Stimulated activated CD4-positive, alpha-beta T cell treated with anti-CD3 and anti-CD28 coated beads, Interleukin-15, amount 100 ng/mL, for 48 hours (primary cell): ENCODE measurements around the gene SEZ6.

ENCODE experiments used
- DNase-seq, 2 donors: peaks; one replicate each; pipeline ENCODE4 v3.0.0-alpha.2; 2020; ENCODE audit warnings: low read depth in 2 of 2

Gene SEZ6

DNA sequence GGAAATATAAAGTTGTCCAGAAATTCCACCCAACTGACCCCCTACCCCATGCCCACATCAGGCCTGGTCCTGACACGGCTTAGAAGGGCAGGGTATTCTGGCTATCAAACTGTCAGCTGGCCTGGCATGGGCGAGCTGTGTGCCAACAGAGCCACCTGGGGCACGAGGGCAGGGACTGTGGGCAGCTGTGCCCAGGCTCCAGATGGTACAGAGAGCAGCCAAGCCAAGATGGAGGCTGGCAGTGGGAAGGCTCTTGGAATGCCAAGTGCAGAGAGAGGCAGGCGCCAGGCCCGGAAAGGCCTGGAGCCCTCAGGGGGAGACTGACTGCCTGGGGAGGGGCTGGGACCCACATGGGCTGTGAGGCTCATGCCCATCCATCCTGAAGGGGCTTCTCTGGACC is 30.2 kb downstream of the SEZ6 start:
- no peak for DNase-seq

GRCh38 chr17:28975031-28975430 is 30.8 kb downstream of the SEZ6 start:
- DNase-seq, result no peak

DNA sequence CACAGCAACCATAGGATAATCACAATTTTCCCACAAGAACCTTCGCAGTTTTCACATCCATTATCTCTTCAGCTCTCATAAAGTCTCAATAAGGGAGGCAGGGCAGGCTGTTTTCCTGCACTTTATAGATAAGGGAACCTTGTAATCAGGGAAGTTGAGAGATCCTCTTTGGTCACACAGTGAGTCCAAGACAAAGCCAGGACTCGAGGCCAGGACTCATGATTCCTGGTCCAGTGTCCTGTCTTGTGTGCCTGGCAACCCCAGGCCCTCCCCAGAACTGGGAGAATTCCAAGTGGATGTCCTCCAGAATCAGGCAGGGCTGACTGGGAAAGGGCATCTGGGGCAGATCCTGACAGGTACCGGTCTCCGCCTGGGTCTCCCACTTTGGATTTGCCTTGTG is 31.4 kb downstream of the SEZ6 start:
- DNase-seq, result no peak

DNA sequence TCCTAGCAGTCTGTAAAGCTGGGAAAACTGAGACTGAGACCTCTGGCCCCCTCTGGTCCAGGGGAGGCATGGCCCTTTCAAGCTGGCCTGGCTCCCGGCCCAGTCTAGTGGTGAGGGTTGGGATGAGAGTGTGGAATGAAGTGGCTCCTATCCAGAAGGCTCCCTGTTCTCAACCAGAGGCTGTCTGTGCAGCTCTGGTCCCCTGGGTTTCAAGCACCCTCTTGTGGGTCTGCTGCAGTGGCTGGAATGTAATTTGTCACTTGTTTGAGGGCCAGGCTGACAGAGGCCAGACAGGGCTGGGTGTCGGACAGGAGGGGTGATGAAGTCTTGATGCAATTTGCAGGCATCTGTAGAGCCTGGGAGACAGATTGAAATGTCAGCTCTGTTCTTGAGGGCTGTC is 32.4 kb downstream of the SEZ6 start:
- no peak for DNase-seq

DNA sequence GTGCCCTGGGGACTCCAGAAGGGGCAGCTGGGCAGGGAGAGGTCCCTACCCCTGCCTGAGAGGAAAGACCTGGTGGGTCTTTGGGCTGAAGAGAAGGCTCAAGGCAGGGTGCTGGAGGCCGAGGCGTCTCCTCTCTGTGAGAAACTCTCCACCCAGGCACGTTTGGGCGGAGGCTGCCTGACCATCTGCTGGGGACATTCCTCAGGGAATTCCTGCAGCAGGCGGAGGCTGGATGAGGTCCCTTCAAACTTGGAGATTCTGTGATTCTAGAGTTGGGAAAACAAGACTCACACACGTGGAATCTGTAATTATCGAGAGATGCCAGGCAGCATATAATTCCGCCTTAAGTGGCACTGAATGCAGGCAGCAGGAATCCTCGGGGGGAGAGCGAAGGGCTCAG is 33.4 kb downstream of the SEZ6 start:
- DNase-seq, result no peak

DNA sequence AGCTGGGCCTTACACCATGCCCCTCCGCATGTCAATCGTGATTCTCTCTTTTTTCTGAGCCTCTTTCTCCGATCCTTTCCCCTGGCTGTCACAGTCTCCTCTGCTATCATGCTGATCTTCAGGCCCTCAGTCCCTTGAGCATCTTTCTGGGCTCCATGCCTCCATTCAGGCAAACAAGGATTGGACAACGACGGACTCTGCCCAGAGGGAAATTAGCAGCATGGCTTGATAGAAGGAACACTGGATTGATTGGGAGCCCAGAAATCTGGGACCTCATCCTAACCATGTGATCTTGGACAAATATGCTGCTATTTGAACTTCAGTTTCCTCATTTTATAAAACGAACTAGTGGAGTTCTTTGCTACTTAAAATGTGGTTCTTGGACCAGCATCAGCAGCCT is 35.0 kb downstream of the SEZ6 start:
- no peak for DNase-seq

DNA sequence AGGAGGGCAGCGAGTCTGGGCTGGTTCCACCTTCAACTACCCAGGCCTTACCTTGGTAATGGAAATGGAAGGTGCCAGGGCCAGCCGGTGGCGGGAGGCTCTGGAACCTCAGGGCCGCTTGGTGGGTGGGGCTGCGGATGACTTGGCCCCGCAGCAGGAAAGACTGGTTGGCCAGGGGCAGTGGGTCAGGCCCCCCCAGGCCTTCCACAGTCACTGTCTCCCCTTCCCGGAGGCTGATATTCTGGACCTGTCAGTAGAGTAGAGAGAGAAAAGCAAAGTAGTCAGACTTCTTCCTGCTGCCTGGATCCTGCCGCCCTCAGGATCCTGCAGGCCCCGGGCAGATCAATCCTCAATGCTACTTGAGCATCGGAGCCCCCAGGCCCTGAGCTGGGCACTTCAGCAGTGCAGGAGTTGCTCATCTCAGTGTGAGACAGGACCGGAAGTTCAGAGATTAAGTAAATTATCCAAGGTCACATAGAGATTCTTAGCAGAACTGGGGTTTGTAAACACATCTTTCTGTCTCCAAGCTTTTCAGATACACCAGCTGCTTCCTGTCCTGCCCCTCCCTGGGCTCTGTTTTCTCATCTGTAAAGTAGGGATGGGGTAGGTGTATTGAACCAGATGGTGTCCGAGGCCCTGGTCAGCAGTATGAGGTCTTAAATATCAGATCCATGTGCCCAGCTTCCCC is 36.0 kb downstream of the SEZ6 start:
- DNase-seq, result no peak

DNA sequence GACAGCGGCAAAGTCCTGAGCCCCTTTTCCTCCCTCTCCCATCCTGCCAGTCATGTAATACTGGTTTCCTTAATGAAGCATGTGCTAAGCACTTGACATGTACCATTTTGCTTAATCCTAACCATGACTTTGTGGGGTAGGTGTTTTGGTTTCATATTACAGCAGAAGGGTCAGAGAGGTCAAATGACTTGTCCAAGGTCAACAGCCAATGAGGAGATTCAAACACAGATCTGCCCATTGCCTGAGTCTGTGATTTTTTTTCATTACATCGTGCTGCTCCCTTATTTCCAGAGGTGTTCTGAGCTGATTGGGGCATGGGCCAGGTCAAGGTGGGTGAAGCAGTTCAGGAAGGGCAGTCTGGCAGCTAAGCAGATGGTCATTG is 36.9 kb downstream of the SEZ6 start:
- DNase-seq, result no peak

- no peak for DNase-seq
These were observed 37.5 kb downstream of the SEZ6 start for GRCh38 chr17:28968231-28968913.

DNA sequence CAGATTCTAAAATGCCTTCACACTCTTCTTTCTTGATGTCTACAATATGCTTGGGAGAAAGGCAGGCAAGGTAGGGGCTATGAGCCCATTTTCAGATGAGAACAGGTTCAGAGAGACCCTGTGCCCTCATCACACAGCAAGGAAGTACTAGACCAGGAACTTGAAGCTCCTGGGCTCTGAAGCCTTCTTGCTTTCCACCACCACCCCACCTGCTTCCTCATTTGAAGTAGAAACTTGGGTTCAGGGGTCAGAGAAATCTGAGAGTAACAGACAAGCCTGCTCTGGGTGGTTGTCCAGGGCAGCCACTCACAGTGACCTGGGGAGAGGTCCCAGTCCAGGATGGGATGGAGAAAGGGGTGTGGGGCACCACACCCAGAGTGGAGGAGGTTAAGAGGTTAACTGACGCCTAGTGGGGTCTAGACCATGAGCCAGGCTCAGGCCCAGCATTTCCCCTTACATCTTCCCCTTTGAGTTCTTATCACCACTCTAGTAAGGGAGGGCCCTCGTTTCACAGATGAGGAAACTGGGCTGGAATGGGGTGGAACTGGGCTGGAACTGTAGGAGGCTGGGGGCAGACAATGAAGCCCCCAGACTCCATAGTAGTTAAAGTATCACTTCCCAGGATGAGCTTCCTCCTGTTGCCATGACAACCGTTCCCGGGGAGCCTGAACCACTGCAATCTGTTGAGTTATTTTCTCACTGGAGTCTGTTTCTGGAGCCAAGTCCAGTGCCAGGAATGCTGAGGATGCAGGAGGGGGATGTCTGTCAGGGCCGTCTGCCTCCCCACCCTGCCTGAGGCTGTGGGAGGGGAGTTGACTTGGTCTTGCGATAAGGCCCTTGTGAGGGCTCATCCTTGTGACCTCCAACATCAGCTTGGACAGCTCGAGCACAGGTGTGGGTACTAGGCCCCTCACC is 38.4 kb downstream of the SEZ6 start:
- no peak for DNase-seq

DNA sequence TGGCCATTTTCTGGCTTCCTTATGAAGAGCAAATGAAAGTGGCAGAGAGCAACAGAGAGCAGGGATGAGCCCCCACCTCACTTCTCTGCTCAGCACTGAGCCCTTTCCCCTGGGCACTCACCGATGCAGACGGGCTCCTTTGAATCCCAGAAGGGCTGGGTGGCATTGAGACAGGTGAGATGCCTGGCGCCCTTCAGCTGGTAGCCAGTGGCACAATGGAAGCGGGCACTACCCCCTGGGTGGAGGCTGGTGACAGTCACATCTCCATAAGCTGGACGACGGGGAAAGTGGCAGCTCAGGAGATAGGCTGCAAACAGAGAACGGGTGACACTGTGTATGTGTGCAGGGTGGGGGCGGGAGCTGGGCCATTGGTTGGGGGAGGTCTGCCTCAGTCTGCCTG is 42.0 kb downstream of the SEZ6 start:
- DNase-seq, result no peak

DNA sequence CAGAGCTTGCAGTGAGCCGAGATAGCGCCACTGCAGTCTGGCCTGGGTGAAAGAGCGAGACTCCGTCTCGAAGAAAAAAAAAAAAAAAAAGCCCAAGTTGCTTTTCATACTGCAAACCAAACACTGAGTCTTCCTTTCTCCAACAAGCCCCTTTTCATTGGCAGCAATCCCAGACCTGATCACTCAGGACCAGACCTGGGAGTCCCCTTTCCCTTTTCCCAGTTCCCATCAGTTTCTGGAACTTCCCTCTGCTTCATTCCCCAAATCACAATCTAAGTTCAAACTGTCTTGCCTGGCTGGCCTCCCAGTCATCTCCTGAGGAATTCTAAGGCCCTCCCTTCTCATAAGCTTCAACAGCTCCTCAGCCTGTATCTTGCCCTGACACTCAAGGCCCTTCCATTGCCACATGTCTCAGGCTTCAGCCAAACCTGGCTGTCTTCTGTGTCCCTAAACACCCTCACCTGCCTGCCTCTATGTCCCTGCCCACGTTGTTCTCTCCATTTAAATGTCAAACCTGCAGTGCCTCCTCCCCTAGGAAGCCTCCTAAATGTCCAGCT is 42.7 kb downstream of the SEZ6 start:
- no peak for DNase-seq

DNA sequence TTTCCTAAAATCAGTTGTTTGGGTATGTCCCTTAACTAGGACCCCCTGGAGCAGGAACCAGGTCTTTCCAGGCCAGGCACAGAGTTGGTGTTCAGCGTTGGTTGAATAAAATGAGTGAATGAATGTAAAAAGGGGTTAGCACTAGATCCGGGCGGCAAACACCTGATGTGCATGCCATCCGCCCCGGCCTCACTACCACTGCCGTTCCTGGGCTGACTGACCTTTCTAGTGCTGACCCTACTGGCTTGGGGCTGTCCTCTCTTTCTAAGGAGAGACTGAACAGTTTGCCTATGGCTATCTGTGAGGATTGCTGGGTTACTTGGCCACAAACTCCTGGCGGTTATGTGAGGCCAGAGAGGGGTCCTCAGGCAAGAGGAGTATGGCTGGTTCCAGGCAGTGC is 44.4 kb downstream of the SEZ6 start:
- DNase-seq, result no peak

GRCh38 chr17:28960256-28961061 is 45.4 kb downstream of the SEZ6 start:
- DNase-seq, result no peak

- no peak for DNase-seq
These were observed 46.4 kb downstream of the SEZ6 start for GRCh38 chr17:28959471-28959871.

DNA sequence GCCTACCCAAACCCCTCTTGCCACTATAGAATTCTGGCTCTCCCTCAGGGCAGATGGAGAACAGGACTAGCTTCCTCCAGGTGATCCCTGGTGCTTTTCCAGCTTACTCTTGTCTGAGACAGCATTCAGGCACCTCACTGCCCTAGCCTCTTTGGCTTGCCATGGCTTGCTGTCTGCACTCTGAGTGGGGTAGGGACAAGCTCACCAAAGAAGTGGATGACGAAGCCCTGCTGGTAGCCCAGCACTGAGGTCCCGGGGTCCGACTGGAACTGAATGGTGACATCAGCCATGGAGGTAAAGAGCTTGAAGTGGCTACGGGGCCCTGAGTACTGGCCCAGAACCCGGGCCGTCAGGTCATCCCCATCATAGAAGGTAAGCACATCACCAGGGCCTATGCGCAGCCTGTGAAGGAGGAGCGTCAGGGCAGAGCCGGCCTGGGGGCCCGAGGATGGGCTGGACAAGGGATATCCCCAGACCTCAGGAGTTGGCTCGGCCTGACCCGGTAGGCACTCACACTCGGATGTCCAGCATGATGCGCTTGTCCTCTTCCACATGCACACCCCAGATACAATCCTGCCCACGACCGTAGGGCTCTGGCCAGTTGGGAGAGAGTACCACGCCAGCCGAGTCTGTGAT is 46.9 kb downstream of the SEZ6 start:
- DNase-seq, result no peak

- no peak for DNase-seq
These were observed 47.9 kb downstream of the SEZ6 start for GRCh38 chr17:28957992-28958355.

DNA sequence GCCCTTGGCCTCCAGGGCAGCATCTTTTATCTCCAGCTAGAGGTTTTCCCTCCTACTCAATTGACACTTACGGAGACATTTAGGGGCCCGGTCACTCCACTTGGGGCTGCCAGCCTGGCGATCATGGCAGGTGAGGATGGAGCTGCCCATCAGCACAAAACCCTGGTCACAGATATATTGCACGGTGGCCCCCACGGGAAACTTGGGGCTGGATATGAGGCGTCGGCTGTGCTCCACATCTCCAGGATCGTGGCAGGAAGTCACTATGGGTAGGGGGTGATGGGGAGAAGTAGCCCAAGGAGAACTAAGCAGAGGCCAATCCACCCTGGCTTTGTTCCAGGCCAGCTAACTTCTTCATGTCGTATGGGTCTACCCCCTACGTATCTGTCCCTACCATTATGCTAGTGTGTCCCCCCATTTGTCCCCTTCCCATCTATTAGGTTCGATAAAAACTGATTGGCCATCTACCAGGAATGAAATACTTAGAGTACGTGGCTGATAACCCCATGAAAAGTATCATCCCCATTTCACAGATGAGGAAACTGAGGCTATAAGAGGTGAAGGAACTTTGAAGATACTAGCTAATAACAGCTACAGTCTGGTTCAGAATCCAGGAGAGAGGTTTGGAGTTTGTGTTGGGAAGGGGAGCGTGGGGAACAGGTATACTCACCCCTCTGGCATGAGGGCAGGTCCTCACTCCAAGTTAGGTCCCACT is 48.4 kb downstream of the SEZ6 start:
- no peak for DNase-seq

DNA sequence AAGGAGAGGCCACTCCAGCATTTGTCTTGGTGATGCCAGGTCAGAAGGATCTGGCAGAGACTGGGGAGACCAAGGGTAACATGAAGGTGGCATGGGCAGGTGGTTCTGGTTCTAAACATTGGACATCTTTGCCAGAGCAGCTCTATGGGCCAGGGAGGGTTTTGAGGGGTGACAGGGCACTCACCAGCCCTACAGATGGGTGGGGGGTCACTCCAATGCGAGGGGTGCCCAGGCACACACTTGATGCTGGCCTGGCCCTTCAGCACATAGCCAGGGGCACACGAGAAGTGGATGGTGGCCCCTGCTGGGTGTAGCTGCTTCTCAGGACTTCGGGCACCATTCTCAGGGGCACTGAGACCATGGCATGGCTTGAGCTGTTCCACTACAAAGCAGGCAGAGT is 49.0 kb downstream of the SEZ6 start:
- no peak for DNase-seq

- no peak for DNase-seq
These were observed 49.7 kb downstream of the SEZ6 start for GRCh38 chr17:28956112-28956511.

- no peak for DNase-seq
These were observed 50.4 kb downstream of the SEZ6 start for GRCh38 chr17:28955408-28955807.
